UCSD-AML1 (cell line): ENCODE measurements around the gene TTC1.
"Not testable (repeated sequence)": the region's sequence is repeated elsewhere in the genome, so short reads cannot be mapped to it uniquely, and the experiment has no call there.

ENCODE experiments used
- DNase-seq: peaks from one replicate; lab custom pipeline; 2025; ENCODE audit not compliant: unreplicated experiment; lab: John Stamatoyannopoulos, UW

TTC1 gene

GRCh38 chr5:160008877-160009590, at the start of gene TTC1:
TTC1 (plus strand) TSS chr5:160009139; CDS start chr5:160010529, 1,390 bp downstream.
- peak; percentile 88 for DNase-seq

- DNase-seq = no peak
These were observed 47.5 kb upstream of the TTC1 start for GRCh38 chr5:159961176-159962160.

- DNase-seq = no peak
These were observed 46.7 kb upstream of the TTC1 start for GRCh38 chr5:159962214-159962613.

GRCh38 chr5:159963935-159964334, 45.0 kb upstream of the TTC1 start:
- no peak for DNase-seq

GRCh38 chr5:159965031-159965837, 43.7 kb upstream of the TTC1 start:
- peak; percentile 37 for DNase-seq

- DNase-seq = not testable (repeated sequence)
These were observed 43.2 kb upstream of the TTC1 start for GRCh38 chr5:159965838-159966128.

GRCh38 chr5:159969966-159970365, 39.0 kb upstream of the TTC1 start:
- DNase-seq = no peak

GRCh38 chr5:159971038-159971437, 37.9 kb upstream of the TTC1 start:
- no peak for DNase-seq

GRCh38 chr5:159971514-159971913, 37.4 kb upstream of the TTC1 start:
- DNase-seq = no peak

GRCh38 chr5:159971931-159972461, 36.9 kb upstream of the TTC1 start:
- DNase-seq = no peak

- no peak for DNase-seq
These were observed 36.2 kb upstream of the TTC1 start for GRCh38 chr5:159972538-159973362.

GRCh38 chr5:159975462-159976019, 33.4 kb upstream of the TTC1 start:
- no peak for DNase-seq

GRCh38 chr5:159976921-159977320, 32.0 kb upstream of the TTC1 start:
- DNase-seq = no peak

- no peak for DNase-seq
These were observed 30.6 kb upstream of the TTC1 start for GRCh38 chr5:159978358-159978757.

GRCh38 chr5:159982421-159983173, 26.3 kb upstream of the TTC1 start:
- no peak for DNase-seq

GRCh38 chr5:159987031-159987674, 21.8 kb upstream of the TTC1 start:
- peak; percentile 67 for DNase-seq

GRCh38 chr5:159990506-159990905, 18.4 kb upstream of the TTC1 start:
- DNase-seq = no peak

- DNase-seq = no peak
These were observed 16.4 kb upstream of the TTC1 start for GRCh38 chr5:159992566-159992965.

- no peak for DNase-seq
These were observed 15.7 kb upstream of the TTC1 start for GRCh38 chr5:159993194-159993593.
